Measurements from ENCODE around the gene GTF3A.

The GTF3A gene

DNA sequence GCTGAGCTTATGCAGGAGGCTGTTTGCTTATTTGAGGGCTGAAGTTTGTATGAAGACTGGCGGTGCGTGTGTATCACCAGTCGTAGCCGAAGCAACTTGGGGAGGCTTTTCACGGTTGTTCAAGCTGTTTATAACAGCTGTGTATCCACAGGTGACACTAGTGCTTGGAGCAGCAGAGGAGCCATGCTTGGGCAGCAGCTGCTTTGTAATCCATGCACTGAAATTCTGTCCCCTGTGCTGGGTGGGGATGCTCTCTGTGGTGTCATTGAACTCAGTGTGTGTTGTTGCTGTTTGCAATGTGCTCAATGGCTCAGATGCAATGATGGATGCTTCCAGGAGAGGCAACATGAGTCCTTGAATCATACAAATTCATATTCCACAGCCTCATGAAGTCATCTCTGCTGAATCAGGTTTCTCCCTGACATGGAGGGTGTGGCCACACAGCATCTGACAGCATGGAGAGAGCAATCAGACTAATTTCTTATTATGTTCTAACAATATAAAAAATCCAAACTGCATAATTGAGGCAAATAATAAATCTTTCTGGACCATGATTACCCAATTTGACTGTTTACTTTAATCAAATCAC is 18.8 kb upstream of the GTF3A start:
- no peak for DNase-seq (ENCODE audit: low read depth, low spot score)

DNA sequence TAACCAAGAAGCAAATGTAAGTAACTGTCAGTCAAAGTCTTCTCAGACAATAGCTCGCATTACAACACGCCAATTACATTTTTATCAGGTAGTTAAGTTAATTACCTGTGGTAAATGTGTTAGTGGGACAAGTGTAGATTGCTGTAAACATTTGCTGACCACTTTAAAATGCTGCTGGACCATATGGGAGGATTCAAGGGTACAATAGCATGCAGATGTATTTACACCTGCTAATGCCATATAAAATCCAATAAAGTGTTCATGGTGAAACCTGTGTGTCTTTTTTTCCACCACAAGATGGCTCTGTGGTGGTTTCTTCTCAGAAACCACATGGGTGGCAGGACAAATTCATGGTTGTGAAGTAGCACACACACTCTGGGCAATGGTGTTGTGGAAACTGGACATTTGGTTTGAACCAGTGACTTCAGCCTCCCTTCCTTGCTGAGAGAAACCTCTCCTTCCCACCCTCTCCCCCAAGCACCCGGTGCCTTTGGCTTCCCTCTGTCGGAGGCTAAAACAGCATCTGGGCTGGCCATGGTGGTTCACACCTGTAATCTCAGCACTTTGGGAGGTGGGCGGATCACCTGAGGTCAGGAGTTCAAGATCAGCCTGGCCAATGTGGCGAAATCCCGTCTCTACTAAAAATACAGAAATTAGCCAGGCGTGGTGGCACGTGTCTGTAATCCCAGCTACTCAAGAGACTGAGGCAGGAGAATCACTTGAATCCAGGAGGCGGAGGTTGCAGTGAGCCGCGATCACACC is 18.1 kb upstream of the GTF3A start:
- no peak for DNase-seq (ENCODE audit: low read depth, low spot score)

DNA sequence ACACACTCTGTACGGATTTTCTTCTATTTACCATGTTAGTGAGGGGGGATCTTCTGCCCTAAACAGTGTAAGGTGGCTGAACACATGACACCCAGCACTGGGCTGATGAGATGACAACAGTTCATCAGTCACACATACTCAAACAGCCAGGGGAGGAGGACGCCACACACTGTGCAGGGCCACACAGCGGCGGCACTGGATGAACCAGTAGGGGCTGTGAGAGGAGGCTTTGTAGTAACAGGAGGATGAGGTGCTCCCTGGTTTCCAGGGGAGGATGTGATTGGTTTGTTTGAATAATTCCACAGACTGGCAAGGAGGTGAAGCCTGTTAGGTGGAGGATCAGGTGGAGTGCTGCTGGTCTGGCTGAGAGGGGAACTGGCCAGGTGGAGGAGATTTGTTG is 16.3 kb upstream of the GTF3A start:
- DNase-seq (ENCODE audit: low read depth, low spot score): no peak

DNA sequence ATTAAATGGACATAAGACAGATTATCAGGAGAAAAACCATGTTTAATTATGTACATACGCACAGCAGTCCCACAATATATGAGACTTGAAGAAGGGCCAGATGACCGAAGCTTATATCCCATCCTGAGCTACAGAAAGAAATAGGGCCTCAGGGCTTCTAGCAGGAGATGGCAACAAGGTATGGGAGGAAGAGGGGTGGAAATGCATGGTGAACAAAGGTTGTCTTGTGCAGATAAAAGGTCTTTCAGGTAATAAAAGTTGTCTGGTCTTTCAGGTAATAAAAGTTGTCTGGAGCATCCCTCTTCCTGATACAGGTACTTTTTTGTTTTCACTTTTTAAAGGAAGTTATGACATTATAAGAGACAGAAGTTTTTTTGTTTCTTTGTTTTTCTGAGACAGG is 15.4 kb upstream of the GTF3A start:
- DNase-seq (ENCODE audit: low read depth, low spot score): no peak

DNA sequence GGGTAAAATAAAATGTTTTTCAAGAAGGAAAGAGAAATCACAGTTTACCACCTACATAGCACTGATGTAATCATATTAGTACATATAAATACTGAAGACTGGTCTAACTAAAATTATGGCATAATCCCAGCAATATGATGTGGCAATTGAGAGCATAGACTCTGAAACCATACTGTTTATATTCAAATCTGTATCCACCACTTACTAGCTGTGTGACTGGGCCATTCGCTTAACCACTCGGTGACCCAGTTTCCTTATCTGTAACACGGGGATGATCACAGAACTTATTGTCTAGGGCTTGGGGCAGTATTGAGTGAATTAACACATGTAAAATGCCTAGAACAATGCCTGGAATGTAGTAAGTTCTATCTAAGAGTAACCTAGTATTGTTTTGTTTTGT is 13.1 kb upstream of the GTF3A start:
- no peak for DNase-seq (ENCODE audit: low read depth, low spot score)

DNA sequence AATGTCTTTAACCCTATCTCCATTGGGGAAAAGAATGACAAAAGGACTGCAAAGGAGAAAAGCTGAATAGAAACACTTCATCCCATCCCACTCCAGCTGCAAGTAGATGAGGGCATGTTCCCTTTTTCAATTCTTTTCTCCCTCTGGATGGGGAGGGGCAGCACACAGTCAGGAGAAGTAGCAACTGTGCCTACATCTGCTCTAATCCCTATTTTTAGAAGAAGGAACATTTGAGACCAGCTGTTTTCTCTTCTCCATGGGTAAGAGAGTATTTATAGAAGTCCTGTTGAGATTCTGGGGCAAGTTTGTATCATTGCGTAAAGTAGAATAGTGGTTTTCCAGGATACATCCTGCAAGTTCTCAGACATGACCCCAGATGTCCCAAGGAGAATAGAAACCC is 9.3 kb upstream of the GTF3A start:
- no peak for DNase-seq (ENCODE audit: low read depth, low spot score)

DNA sequence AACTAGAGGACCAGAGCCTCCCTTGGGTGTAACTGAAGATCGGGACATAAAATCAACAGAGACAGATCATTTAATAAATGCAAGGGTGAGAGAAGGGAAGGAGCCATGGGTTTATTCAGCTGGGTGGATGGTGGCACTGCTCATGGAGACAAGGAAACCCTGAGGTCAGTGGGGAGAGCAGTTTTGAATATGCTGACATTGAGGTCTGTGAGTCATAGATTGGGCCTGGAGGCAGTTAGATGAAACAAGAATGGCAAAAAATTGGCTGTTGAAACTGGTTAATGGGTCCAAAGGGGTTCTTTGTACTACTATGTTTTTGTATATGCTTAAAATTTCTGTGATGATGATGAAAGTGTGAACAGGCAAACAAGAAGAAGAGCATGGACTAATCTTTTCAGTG is 5.1 kb upstream of the GTF3A start:
- no peak for DNase-seq (ENCODE audit: low read depth, low spot score)

DNA sequence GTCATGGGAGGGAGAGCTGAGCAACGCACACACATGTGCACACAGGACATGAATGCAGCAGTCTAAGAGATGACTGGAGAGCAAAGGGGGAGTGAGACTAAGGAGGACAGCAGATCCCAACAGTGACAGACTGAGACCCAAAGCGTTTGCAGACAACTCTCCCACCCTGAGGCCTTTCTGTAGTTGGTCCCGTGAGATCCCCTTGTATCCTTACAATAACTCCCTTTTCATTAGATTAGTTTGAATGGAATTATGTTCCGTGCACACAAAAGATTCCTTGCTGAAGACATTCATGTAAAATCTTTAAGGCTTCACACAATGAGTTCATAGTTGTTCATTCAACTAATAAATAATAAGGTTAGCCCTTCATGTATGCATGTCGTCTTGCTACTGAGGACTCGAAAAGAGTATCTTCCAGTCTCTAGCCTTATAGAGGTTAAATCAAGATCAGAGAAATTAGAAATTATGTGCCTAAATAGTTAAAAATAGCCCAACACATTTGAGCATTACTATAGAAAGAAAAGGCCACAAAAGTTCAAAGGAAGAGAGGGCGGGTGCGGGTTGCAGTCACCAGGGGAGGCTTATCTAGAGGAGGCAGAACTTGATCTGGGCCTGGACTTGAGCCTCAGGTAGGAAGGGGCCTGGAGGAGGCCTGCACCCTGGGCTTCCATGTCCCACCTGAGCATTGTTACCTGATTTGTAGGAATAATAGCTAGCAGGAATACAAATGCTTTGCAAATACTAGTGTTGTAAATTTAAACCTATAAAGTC is 3.1 kb upstream of the GTF3A start:
- DNase-seq (ENCODE audit: low read depth, low spot score): no peak

DNA sequence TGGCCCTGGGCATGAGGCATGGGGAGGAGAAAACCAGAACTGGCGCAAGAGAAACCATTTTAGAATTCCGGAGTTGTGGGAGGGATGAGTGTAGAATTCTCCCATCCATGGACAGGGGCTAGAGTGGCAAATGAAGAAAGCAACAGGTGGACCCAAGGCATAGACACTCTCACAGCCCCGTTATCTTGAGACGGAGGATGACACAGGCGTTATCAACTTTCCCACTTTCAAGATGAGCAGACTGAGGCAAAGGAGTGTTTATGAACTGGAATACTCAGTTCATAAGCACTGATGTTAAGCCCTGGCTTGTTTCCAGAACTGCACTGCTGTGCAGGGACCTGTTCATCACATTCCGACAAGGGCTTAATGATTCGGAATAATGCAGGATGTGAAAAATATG is 1.1 kb upstream of the GTF3A start:
- DNase-seq (ENCODE audit: low read depth, low spot score): no peak

DNA sequence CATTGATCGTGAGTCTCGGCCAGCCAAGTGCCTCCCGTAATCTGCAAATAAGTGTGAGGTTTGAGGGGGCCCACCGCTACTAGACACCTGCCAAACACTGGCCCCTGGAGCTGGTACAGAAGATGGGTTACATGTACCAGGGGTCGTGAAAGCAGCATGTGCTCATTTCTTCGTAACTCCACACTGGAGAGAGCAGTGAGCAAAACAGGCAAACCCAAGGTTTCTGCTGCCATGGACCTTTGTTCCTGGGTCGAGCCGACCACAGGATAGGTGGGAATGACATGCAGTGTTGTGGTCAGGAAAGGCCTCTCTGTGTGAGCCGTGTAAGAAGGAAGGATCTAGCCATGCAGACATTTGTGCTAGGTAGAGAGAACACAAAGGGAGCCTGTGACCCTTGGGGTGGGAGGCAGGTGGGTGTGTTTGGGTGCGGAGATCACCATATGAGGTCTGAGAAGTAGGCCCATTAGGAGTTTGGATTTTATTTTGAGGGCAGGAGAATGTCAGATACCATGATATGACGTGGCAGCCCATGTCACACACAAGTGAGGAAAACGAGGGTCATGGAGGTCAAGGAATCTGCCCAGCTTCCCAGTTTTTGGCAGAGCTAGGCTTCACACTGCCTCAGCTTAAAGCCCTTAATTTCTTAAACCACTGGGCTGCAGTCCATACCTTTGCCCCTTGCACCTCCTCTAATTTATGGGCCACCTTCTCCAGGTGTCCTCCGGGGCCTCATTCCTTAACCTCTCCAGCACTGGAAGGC is 919 bp downstream of the GTF3A start:
- no peak for DNase-seq (ENCODE audit: low read depth, low spot score)

DNA sequence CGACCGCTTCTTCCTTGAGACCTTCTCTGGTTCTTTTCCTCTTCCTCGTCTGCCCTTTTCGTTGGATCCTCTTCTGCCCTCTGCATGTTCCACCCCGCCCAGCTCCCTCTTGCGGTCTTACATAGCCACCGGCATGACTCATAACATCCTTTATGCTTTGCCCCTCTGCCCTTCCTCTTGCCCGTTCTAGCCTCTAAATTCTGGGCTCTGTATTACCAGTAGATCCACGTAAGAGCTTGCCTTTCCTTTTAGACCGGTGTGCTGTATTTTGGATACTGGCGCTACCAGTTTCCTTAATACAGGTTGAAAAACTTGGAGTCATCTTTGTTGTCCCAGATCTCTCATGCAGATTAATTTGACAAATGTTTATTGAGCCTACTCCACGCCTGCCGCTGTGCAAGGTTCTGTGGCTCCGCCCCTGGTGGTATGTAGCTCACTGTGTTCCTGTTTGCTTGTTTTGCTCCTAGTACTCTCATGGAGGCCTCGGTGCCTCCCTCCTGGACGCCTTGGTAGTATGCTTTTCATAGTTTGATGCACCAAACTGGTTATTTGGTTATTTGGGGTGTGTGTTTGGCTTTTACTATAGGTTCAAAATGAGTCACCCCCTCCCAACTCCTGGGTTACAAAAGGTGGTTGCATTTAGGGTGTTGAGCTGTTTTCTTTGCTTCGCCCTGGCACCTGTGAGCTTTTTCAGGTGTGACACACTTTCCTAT is 1.7 kb downstream of the GTF3A start:
- no peak for DNase-seq (ENCODE audit: low read depth, low spot score)

DNA sequence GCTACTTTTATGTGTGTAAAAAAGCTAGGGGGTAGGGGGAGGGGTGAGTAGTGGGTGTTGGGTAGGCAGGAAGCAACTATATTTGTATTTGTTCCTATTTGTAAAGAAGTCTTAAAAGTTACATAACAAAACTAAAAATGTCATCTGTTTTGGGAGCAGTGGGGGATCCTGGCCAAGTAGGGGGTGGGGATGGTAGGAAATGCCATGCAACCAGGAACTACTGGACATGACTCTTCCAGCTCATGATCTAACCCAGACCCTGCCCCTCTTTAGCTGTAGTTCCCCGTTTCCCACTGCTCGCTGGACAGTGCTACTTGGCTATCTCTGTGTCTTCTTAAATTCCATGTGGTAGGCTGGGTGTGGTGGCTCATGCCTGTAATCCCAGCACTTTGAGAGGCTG is 3.2 kb downstream of the GTF3A start:
- DNase-seq (ENCODE audit: low read depth, low spot score): no peak

DNA sequence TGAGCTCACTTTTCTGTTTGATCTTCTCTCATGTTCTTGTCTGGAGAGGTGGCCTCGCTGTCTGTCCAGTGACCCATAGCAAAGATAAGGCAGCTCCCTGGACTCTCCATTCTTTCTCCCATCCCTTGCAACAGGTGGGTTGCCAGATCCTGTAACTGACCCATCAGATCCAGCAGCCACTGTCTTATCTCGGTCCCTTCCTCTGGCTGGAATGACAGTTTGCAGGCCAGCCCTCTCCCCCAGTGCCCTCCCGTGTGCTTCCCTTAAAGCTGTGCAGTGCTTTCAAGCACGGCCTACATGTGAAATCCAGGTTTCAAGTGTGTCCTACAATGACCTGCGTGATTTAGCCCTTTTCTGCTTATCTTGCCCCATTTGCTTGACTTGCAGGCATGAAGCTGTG is 3.7 kb downstream of the GTF3A start:
- no peak for DNase-seq (ENCODE audit: low read depth, low spot score)

DNA sequence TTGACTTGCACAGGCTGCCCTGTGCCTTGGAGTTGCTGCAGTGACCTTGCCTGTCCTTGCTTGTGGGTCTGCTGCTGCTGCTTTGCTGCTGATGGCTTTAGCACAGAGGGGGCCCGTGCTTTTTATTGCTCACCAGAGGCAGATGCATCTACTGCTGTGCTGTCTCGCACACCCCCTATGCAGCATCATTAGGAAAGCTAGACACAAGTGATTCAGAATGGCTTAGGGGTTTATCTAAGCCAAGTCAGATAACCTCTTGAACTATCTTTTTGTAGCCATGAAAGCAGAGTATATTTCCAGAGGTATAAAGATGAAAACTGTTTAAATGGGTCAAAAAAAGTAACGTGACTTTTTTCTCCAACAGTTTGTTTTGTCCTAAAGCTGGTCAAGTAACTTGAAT is 7.8 kb downstream of the GTF3A start:
- DNase-seq (ENCODE audit: low read depth, low spot score): no peak

DNA sequence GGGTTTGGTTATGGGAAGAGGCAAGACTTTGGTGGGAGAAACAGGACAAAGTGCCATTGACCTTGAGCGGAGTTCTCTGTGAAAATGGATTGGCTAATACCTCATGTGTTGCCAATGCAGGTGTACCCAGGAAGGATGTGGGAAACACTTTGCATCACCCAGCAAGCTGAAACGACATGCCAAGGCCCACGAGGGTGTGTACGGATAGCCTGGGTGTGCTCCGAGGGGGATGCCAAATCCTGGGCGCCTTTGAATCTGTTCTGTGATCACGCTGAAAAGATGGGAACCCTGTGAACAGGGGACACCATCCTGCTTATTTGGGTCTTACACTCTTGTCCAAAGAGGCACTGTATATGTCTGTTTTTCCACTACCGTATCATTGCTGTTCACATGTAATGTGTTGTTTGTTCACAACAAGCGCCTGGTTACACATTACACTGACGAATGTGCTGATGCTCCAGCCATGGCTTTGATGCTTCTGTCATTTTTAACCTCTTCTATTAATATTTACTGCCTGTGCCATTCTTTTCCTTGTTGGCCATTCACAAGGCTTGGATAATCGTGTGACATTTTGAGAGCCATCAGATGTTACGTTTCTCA is 8.3 kb downstream of the GTF3A start:
- no peak for DNase-seq (ENCODE audit: low read depth, low spot score)

DNA sequence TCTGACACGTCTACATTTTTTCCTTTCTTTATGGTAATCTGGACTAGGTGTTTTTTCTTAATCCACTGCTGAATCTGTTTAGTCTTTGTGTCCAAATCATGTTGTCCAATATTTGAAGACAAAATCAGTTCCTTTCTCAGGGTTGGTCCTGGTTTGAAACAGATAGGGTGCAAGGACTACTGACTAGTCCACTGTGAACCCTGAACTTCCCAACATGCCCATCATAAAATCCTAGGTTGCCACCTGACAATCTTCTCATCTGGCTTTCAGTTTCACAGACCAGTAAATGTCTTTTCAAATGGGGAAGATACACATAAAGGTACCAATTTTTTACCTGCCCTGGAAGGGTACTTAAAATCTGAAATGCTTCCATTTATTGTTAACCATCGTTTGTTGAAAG is 12.7 kb downstream of the GTF3A start:
- no peak for DNase-seq (ENCODE audit: low read depth, low spot score)

DNA sequence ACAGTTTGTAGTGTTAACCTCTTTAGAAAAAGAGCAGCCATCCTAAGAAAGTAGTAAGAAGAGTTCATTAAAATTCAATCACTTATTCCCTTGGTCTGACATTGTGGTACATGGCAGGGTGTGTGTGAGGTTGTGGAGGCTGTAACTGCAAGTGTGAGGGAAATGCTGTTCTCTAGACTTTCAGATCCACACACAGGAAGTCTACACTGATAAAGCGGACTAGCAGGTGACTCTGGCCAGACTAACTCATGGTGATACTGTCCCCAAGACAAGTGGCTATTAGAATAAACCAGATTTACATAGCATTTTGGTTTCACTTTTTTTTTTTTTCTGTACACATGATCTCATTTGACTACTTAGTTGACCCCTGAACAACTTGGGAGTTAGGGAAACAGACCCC is 16.0 kb downstream of the GTF3A start:
- no peak for DNase-seq (ENCODE audit: low read depth, low spot score)

DNA sequence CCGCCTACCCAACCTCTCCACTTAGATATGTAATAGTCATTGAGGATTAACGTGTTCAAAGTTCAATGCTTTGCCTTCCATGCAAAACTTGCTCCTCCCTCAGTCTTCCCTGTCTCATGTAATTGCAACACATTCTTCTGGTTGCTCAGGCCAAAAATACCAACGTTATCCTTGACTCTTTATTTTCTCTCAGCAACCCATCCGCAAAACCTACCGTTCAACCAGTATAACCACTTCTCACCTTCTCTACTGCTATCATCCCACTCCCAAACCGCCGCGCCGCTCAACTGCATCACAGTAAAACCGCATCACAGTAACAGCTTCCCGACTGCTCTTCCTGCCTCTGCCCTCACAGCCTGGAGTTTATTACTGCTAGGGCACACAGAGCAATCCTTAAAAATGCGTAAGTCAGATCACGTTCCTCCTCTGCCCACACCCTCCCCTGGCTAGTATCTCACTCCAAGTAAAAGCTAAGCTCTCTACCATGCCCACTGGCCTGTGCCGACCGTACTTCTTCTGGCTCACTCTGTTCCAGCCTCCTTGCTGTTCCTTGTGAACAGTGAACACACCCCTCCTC is 17.7 kb downstream of the GTF3A start:
- DNase-seq (ENCODE audit: low read depth, low spot score): no peak

DNA sequence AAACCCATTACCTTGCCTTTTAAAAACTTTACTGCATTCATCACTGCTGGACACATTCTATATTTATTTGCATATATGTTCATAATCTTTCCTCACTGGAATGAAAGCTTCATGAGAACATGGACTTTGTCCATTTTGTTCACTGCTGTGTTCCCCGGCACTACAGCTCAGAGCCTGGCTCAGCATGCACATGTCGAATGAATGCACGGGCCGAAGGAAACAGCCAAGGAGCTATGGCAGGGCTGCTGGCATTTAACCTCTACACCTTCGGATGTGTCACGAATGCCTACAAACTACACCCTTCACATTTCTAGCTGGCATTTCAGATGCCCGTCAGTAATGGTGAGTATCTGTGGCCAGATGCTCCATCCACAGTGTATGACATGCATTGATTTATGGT is 18.4 kb downstream of the GTF3A start:
- DNase-seq (ENCODE audit: low read depth, low spot score): no peak

DNA sequence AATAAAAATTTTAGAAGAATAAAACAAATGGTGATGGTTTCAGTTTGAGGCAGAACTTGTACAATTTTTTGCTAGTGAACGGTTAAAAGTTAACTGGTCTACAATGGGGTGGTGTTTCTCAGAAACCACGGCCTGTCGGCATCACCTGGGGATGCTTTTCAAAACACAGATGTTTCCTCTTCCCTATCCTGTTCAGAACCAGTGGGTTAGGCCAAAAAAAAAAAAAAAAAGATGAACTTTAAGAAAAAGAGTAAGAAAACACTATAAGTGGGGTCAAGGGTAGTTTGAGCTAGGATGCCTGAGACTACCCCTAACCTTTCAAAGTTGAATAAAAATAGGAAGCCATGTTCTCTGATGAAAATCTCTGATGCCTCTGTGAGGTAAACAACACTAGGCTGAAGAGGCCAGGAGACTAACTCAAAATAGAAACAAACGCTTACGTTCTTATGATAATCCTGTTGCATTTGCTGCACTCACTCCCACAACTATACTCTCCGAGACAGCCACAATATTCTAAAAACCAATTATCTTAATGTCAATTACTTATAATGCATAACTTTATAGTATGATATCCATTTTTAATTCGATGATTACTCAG is 22.7 kb downstream of the GTF3A start:
- DNase-seq (ENCODE audit: low read depth, low spot score): no peak

Data from brain pericyte (primary cell).